HG03558 (cell line): ENCODE measurements around the gene DOCK6.

ENCODE experiments used
- ATAC-seq: cut with Tn5 transposase; IDR thresholded peaks from one replicate; pipeline ENCODE4 v1.9.1; 2021; ENCODE audit warnings: moderate number of reproducible peaks; ENCODE audit not compliant: unreplicated experiment; ENCODE audit errors: extremely low read depth

DOCK6 gene

GRCh38 chr19:11230621-11231386 lies 31.5 kb downstream of the DOCK6 start:
- ATAC-seq = no peak

GRCh38 chr19:11227195-11227886 lies 35.0 kb downstream of the DOCK6 start:
- no peak for ATAC-seq

- ATAC-seq = no peak
Observed at GRCh38 chr19:11226716-11227166, 35.6 kb downstream of the DOCK6 start.

GRCh38 chr19:11225815-11226214 lies 36.5 kb downstream of the DOCK6 start:
- no peak for ATAC-seq

GRCh38 chr19:11225172-11225571 lies 37.2 kb downstream of the DOCK6 start:
- ATAC-seq = no peak

GRCh38 chr19:11224429-11224828 lies 37.9 kb downstream of the DOCK6 start:
- no peak for ATAC-seq

- ATAC-seq = no peak
Observed at GRCh38 chr19:11223200-11223599, 39.1 kb downstream of the DOCK6 start.

- ATAC-seq = no peak
Observed at GRCh38 chr19:11221082-11221598, 41.2 kb downstream of the DOCK6 start.

- ATAC-seq = no peak
Observed at GRCh38 chr19:11214387-11214786, 47.9 kb downstream of the DOCK6 start.

- no peak for ATAC-seq
Observed at GRCh38 chr19:11210656-11210928, 51.7 kb downstream of the DOCK6 start.

- ATAC-seq = no peak
Observed at GRCh38 chr19:11209839-11210655, 52.3 kb downstream of the DOCK6 start.

- ATAC-seq = no peak
Observed at GRCh38 chr19:11208561-11209471, 53.5 kb downstream of the DOCK6 start.

GRCh38 chr19:11205939-11206570 lies 56.3 kb downstream of the DOCK6 start:
- no peak for ATAC-seq

- no peak for ATAC-seq
Observed at GRCh38 chr19:11204943-11205349, 57.4 kb downstream of the DOCK6 start.

GRCh38 chr19:11204076-11204602 lies 58.2 kb downstream of the DOCK6 start:
- ATAC-seq = no peak

- ATAC-seq = no peak
Observed at GRCh38 chr19:11203194-11204075, 58.9 kb downstream of the DOCK6 start.

- no peak for ATAC-seq
Observed at GRCh38 chr19:11202488-11203193, 59.7 kb downstream of the DOCK6 start.

- no peak for ATAC-seq
Observed at GRCh38 chr19:11201791-11202190, 60.5 kb downstream of the DOCK6 start.
